Measurements from ENCODE around the gene USP47. TPM values are rescaled to one million over a fixed set of nuclear protein-coding genes. Genes with fewer than 3 reads are reported as not detected.
A peak's percentile ranks its signal among the peaks of the same experiment; 100 is the strongest.

USP47 gene
- total RNA-seq, 2 donors from 2014 or later = 35.3 to 38.9 TPM

- intact Hi-C loops (cut with DNase I, micrococcal nuclease) = no loop called here
- no peak for DNase-seq
- ATAC-seq = no peak
These were observed 130.3 kb downstream of the USP47 start for GRCh38 chr11:11971906-11972547.

DNA sequence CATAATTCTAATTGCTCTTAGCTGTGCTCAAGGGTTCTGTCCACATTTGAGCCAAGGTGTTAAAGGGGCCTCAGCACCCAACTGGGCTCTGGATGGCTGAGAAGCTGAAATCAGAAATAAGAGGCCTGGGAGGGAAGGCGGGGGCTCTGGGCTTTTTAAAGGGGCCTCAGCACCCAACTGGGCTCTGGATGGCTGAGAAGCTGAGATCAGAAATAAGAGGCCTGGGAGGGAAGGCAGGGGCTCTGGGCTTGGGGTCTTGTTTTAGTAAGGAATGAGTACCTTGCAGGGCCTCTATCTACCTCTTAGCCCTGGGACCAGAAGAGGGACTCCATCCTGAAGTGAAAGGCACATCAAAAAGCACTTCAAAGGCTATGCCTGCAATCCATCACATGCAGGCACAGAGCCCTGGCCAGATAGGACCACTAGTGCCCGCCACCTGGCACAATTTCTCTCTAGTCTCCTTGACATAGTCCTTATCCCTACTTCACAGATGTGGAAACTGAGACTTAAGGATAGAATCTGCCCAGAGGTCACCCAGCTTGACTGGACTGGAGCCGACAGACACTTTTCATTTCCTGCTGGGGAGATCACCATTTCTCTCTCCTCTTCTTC lies 131.1 kb downstream of the USP47 start:
- intact Hi-C loops (cut with DNase I, micrococcal nuclease) = no loop called here
- no peak for DNase-seq
- ATAC-seq = no peak

- DNase-seq (no peak), ATAC-seq (no peak)
- intact Hi-C loops (cut with DNase I, micrococcal nuclease) = no loop called here
These were observed 131.6 kb downstream of the USP47 start for GRCh38 chr11:11973361-11973800.

GRCh38 chr11:11973866-11974265 lies 132.1 kb downstream of the USP47 start:
- intact Hi-C loops (cut with DNase I, micrococcal nuclease) = no loop called here
- no peak for ATAC-seq
- no peak for DNase-seq

DNA sequence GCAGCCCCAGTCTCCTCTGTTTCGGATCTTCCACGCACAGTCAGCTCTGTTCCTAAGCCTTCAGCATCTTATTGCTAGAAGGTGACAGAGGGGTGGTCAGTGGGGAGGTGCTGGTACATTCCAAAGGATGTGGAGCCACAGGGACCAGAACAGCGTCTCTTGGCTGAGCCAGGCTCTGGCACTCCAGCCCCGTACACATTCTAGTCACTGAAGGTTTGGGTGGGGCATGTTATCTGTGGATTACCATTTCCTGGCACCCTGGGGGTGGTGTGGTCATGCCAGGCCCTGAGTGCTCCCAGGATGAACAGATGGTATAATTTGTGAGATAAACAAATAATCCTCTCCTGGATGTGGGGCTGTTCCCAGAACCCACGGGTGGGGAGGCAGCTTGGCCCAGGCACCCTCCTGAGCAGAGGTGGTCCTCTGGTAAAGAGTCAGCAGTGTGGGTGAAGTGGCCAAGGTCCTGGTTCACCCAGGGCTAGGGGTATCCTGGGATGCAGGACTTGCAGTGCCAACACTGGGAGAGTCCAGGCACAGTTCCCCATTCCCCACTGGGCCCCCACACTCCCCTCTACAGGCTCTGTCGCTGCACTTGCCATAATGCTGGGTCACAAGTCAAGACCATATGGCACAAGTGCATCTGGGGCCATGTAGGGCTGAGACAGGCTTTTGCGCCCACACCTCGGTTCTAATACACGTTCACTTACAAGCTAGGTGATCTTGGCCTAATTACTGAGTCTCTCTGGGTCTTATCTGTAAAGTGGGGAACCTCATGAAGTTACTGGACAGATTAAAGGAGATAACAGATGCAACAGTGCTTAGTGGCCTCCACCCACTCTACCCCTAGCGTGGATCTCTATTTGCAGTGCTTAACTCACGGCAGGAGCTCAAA lies 133.7 kb downstream of the USP47 start:
- ATAC-seq = peak; percentile 40
- DNase-seq = no peak
- intact Hi-C loops (cut with DNase I, micrococcal nuclease) = no loop called here

GRCh38 chr11:11976481-11977127 lies 134.8 kb downstream of the USP47 start:
- DNase-seq = peak; percentile 58 to 65
- peak; percentile 92 for ATAC-seq

GRCh38 chr11:11977206-11977938 lies 135.6 kb downstream of the USP47 start:
- DNase-seq (peak in 1 of 2 donors; percentile 39), ATAC-seq (no peak)
- intact Hi-C loops (cut with DNase I, micrococcal nuclease) = no loop called here

More at GRCh38 chr11:11976481-11977127, 134.8 kb downstream of the USP47 start:
- intact Hi-C loops (cut with DNase I, micrococcal nuclease) = no loop called here

DNA sequence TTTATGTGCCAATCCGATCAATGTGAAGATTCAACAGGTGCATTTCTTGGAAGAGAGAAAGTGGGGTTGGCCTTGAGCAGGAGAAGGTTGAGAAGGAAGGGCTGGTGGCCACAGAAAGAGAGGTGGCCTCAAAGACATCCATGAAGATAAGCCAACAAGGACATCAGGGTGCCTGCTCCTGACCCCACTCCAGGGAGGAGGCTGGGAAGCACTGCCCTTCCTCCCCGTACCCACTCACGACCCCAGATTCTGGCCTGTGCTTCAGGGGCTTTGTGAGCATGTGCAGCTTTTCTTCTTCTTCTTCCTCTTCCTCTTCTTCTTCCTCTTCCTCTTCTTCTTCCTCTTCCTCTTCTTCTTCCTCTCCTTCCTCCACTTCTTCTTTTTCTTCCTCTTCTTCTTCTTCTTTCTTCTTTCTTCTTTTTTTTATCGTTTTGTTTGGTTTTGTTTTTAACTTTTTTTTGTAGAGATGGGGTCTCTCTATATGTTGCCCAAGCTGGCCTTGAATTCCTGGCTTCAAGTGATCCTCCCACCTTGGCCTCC lies 136.4 kb downstream of the USP47 start:
- DNase-seq (no peak), ATAC-seq (no peak)
- intact Hi-C loops (cut with DNase I, micrococcal nuclease) = no loop called here

DNA sequence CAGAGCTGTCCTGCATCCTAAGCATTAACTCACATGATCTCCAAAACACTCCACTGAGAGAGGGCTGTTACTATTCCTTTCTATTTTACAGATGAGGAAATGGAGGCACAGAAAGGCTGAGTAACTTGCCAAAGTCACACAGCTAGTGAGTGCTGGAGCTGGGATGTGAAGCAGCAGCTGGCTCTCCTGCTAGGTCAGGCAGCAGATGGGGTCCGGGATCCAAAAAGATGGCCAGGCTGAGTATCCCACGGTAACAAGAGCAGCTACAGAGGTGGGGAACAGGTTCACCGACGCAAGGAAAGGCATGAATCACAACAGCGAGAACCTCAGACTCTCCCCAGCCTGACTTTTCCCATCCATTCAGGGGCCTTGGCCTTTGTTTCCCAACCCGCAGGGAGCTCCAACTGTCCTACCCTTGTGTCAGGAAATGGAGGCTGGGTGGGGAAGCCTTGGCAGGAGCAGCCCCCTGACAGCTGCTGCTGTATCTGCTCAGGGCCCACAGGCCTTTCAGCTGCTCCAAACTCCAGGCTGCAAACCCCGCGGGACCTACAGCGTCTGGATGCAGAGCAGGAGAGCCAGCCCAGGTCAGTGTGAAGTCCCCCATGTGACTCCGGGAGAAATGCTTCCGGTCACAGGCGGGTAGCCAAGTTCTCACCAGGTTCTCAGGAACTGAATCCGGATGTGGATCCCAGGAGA lies 137.2 kb downstream of the USP47 start:
- DNase-seq = peak in 1 of 2 donors; percentile 40

GRCh38 chr11:11979488-11980117 lies 137.8 kb downstream of the USP47 start:
- DNase-seq (no peak), ATAC-seq (peak; percentile 65)
- intact Hi-C loops (cut with DNase I, micrococcal nuclease) = no loop called here

More for the DNA sequence above, 137.2 kb downstream of the USP47 start:
- no peak for ATAC-seq
- intact Hi-C loops (cut with DNase I, micrococcal nuclease) = no loop called here

DNA sequence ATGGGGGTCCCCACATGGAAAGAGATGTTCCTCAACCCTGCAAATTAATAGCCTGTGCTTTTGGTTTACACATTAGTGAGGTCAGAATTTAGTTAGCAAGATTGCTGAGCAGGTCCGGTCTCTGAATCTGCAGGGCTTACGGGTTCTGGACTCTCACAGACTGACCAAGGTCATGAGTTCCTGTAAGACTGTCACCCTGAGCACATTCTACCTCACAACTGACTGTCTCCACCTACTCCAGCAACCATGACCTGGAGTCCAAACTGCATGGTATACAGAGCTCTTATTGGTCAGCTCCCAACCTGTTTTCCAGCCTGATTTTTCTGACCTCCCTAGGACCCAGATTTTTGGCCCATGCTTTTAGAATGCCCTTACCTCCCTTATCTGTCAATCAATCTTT lies 138.4 kb downstream of the USP47 start:
- ATAC-seq = no peak
- DNase-seq = no peak
- intact Hi-C loops (cut with DNase I, micrococcal nuclease) = no loop called here

- DNase-seq (no peak), ATAC-seq (no peak)
- intact Hi-C loops (cut with DNase I, micrococcal nuclease) = no loop called here
These were observed 139.1 kb downstream of the USP47 start for GRCh38 chr11:11980841-11981308.

DNA sequence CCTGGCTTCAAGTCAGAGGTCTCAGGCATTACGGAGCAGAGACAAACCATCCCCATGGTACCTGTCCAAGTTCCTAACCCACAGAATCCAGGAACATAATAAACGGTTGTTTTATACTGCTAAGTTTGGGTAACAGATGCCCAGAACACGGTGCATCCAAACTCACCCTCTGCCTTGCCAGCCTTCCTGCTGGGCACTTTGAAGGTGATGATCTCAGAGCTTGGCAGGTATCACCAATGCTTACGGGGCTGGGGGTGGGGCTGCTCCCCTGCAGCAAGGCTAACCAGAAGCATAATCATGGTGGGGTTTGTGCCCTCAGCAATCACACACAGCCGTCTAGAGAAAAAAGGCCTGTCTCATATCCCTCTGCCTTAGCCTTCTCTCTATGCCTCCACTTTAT lies 139.6 kb downstream of the USP47 start:
- intact Hi-C loops (cut with DNase I, micrococcal nuclease) = no loop called here
- ATAC-seq (no peak), DNase-seq (no peak)

DNA sequence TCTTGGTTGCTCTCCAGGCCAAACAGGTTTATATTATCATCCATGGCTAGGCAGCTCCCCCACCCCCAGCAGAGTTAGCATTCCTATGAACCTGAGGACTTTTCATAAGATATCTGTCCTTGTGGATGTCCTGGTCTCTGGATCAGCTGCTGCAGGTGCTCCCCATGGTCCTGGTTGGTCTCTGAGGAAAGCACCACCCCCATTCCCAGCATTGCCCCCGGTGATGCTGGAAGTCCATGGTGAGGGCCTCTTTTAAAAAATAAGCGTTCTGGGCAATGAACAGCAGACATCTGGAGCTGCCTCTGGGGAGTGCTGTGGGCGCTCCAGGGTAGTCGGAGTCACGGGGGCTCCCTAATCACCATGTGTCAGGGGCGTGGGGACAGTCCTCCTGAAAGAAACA lies 140.1 kb downstream of the USP47 start:
- intact Hi-C loops (cut with DNase I, micrococcal nuclease) = no loop called here
- no peak for ATAC-seq
- no peak for DNase-seq

DNA sequence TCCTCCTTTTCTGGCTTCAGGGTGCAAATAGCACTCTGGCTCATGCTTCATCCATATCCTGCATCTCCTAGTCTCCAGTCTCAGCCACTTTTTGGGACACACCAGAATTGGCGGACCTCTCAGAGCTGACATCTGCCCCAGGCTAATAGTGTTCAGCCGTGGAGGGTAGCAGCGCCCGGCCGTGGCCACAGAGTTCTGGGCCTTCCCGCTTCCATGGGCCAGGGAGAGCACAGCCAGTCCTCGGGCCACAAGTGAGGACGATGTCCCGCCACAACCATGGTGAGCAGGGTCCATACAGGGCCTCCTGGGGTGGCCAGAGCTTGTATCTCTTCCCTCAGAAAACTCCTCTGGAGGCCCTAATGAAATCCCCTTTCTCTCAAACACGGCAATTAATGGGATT lies 140.7 kb downstream of the USP47 start:
- no peak for ATAC-seq
- intact Hi-C loops (cut with DNase I, micrococcal nuclease) = no loop called here
- no peak for DNase-seq

GRCh38 chr11:11982975-11983374 lies 141.2 kb downstream of the USP47 start:
- no peak for ATAC-seq
- no peak for DNase-seq
- intact Hi-C loops (cut with DNase I, micrococcal nuclease) = no loop called here

DNA sequence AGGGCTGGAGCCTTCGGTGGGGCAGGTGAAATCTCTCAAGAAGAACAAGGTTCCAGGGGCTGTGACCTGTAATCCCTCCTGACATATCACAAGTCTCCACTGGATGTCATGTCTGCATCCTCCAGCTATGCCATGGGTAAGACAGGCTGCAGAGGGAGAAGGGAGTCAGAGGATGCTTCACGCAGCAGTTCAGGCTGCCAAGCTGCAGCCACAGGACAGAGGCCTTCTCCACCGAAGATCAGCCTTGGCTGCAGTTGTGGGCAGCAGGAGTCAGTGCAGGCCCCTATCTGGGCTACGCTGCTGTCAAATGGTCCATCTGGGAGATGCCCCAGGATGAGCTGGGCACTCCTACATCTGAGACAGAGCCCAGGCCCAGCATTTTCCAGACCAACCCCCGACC lies 141.7 kb downstream of the USP47 start:
- DNase-seq (no peak), ATAC-seq (no peak)
- intact Hi-C loops (cut with DNase I, micrococcal nuclease) = no loop called here

All from left colon (tissue), 2 donors.